A673 (cell line): ENCODE data around the gene NUTM2B.
"Not testable (repeated sequence)": the region's sequence is repeated elsewhere in the genome, so short reads cannot be mapped to it uniquely, and the experiment has no call there.

ENCODE experiments used
- CTCF ChIP-seq: fragments of 300-800, 200-600 bp; sonication (generic); conservative IDR thresholded peaks from 2 replicates; pipeline ENCODE4 v1.5.1; 2017; ENCODE audit warnings: low read depth, mild to moderate bottlenecking, antibody characterized with exemption, low read length, moderate library complexity, mixed read lengths
- EZH2 ChIP-seq: fragments of 200-600 bp; sonication (generic); IDR thresholded peaks from 2 replicates; pipeline ENCODE4 v1.6.1; 2017; ENCODE audit warnings: borderline replicate concordance, low read depth, mild to moderate bottlenecking, mixed read lengths, antibody characterized with exemption, low read length; ENCODE audit not compliant: poor library complexity, severe bottlenecking

GRCh38 chr10:79707017-79707416 lies 4.0 kb downstream of the NUTM2B start:
- not testable (repeated sequence) for TF ChIP-seq CTCF, EZH2
